Liver (tissue), 9 donors: ENCODE measurements around the gene SMIM44. TPM values are rescaled to one million over a fixed set of nuclear protein-coding genes. Genes with fewer than 3 reads are reported as not detected.

Source experiments
- DNase-seq: peaks from one replicate; pipeline ENCODE4 v3.0.0-alpha.2; 2017; ENCODE audit warnings: low spot score
- H3K27ac ChIP-seq, 2 donors: one replicate each; pipeline ENCODE4 v1.7.0; 2013; ENCODE audit warnings: inconsistent platforms in 2 of 2, low read length in 2 of 2, control low read depth in 1 of 2, low read depth in 1 of 2, mild to moderate bottlenecking in 1 of 2
- H3K27me3 ChIP-seq, 4 donors: one replicate each; pipeline versions ENCODE4 v1.6.1 to v1.7.0; 2013; ENCODE audit warnings: low read length in 3 of 4, inconsistent platforms in 1 of 4, mild to moderate bottlenecking in 1 of 4, moderate library complexity in 1 of 4; ENCODE audit not compliant: control insufficient read depth in 4 of 4, insufficient read depth in 4 of 4
- H3K36me3 ChIP-seq, 4 donors: one replicate each; pipeline versions ENCODE4 v1.6.1 to v1.7.0; 2013; ENCODE audit warnings: low read length in 3 of 4, mild to moderate bottlenecking in 3 of 4, low read depth in 1 of 4, moderate library complexity in 1 of 4; ENCODE audit not compliant: control insufficient read depth in 4 of 4, insufficient read depth in 3 of 4
- H3K4me1 ChIP-seq, 4 donors: one replicate each; pipeline versions ENCODE4 v1.6.1 to v1.7.0; 2013; ENCODE audit warnings: low read length in 3 of 4, mild to moderate bottlenecking in 3 of 4, moderate library complexity in 1 of 4; ENCODE audit not compliant: control insufficient read depth in 4 of 4, insufficient read depth in 4 of 4
- H3K4me3 ChIP-seq, 3 donors: one replicate each; pipeline versions ENCODE4 v1.6.1 to v1.7.0; 2013; ENCODE audit warnings: low read length in 3 of 3, control low read depth in 1 of 3, low read depth in 1 of 3, mild to moderate bottlenecking in 1 of 3
- H3K9ac ChIP-seq, 2 donors: one replicate each; pipeline ENCODE4 v1.7.0; 2013; ENCODE audit warnings: low read length in 2 of 2, mild to moderate bottlenecking in 2 of 2, moderate library complexity in 2 of 2, control low read depth in 1 of 2, low read depth in 1 of 2
- H3K9me3 ChIP-seq, 4 donors: one replicate each; pipeline versions ENCODE4 v1.6.1 to v1.7.0; 2013; ENCODE audit warnings: low read length in 3 of 4; ENCODE audit not compliant: control insufficient read depth in 4 of 4
- CTCF ChIP-seq: fragments of 150-350 bp; IDR thresholded peaks from 2 replicates; pipeline ENCODE4 v1.5.1; 2017; ENCODE audit warnings: improper control_type of control experiment, low read depth, low read length; ENCODE audit not compliant: missing input control
- EGR1 ChIP-seq, 2 donors: IDR thresholded peaks; 2 replicates each; pipeline ENCODE4 v1.6.1; 2016 to 2018; ENCODE audit warnings: antibody characterized with exemption in 2 of 2, low read depth in 2 of 2
- FOXA1 ChIP-seq: IDR thresholded peaks from 2 replicates; pipeline ENCODE4 v1.6.1; 2016; ENCODE audit warnings: antibody characterized with exemption
- FOXA2 ChIP-seq: IDR thresholded peaks from 2 replicates; pipeline ENCODE4 v1.6.1; 2016; ENCODE audit warnings: antibody characterized with exemption
- GABPA ChIP-seq, 2 donors: IDR thresholded peaks in 1 of 2; conservative IDR thresholded peaks in 1 of 2; 2 replicates each; pipeline ENCODE4 v1.6.1; 2016; ENCODE audit warnings: antibody characterized with exemption in 2 of 2, mild to moderate bottlenecking in 1 of 2, moderate library complexity in 1 of 2
- HNF4A ChIP-seq, 2 donors: conservative IDR thresholded peaks; 2 replicates each; pipeline ENCODE4 v1.6.1; 2016; ENCODE audit warnings: antibody characterized with exemption in 2 of 2, mild to moderate bottlenecking in 2 of 2
- HNF4G ChIP-seq: IDR thresholded peaks from 2 replicates; pipeline ENCODE4 v1.6.1; 2016; ENCODE audit warnings: antibody characterized with exemption
- JUND ChIP-seq, 2 donors: IDR thresholded peaks; 2 replicates each; pipeline ENCODE4 v1.6.1; 2016; ENCODE audit warnings: antibody characterized with exemption in 2 of 2
- MAX ChIP-seq: IDR thresholded peaks from 2 replicates; pipeline ENCODE4 v1.6.1; 2016; ENCODE audit warnings: antibody characterized with exemption
- NR2F2 ChIP-seq: IDR thresholded peaks from 2 replicates; pipeline ENCODE4 v1.6.1; 2016; ENCODE audit warnings: antibody characterized with exemption
- RAD21 ChIP-seq, 2 donors: IDR thresholded peaks; 2 replicates each; pipeline ENCODE4 v1.6.1; 2016; ENCODE audit warnings: antibody characterized with exemption in 2 of 2, mild to moderate bottlenecking in 2 of 2
- RXRA ChIP-seq, 2 donors: IDR thresholded peaks; 2 replicates each; pipeline ENCODE4 v1.6.1; 2017 to 2018; ENCODE audit warnings: antibody characterized with exemption in 2 of 2, mild to moderate bottlenecking in 1 of 2
- SP1 ChIP-seq: IDR thresholded peaks from 2 replicates; pipeline ENCODE4 v1.6.1; 2018; ENCODE audit warnings: antibody characterized with exemption, mild to moderate bottlenecking
- TAF1 ChIP-seq: conservative IDR thresholded peaks from 2 replicates; pipeline ENCODE4 v1.6.1; 2016; ENCODE audit warnings: antibody characterized with exemption, mild to moderate bottlenecking
- YY1 ChIP-seq: IDR thresholded peaks from 2 replicates; pipeline ENCODE4 v1.6.1; 2016; ENCODE audit warnings: antibody characterized with exemption, mild to moderate bottlenecking
- ZBTB33 ChIP-seq: IDR thresholded peaks from 2 replicates; pipeline ENCODE4 v1.6.1; 2016; ENCODE audit warnings: antibody characterized with exemption
- WGBS: extraction: QIAGEN DNeasy Blood & Tissue Kit; methylation state at CpG from one replicate; pipeline ENCODE4 v1.1.7; 2013; 5-methylcytosine and 5-hydroxymethylcytosine counted together
- polyA plus RNA-seq, 2 donors: library from polyadenylated mRNA; stranded (reverse) in 1 of 2; unstranded in 1 of 2; fragments of 200-250 nt in 1 of 2; fragments of >200 nt in 1 of 2; fragmentation: Nextera tagmentation in 1 of 2; extraction: Ambion mirVana in 1 of 2; gene quantifications; one replicate each; pipeline versions ENCODE4 v1.2.1 to v1.2.3, GENCODE V29; 2013 to 2015
- total RNA-seq, 2 donors: library from RNA; depleted of rRNA; stranded (reverse); fragments of >200 nt; gene quantifications; one replicate each; pipeline ENCODE4 v1.2.3, GENCODE V29; 2014
- TF ChIP-seq, protein P1 (sequence below): IDR thresholded peaks from 2 replicates; pipeline ENCODE4 v1.6.1; 2016; ENCODE audit warnings: antibody characterized with exemption, mild to moderate bottlenecking
- TF ChIP-seq, protein P2 (sequence below): IDR thresholded peaks from 2 replicates; pipeline ENCODE4 v1.6.1; 2016; ENCODE audit warnings: antibody characterized with exemption
- donor health status: healthy.
- donor health status: healthy.
- donor health status: healthy.
- donor health status: healthy.
- donor health status: healthy.

SMIM44 gene
- total and polyA plus RNA-seq, 4 donors, result not detected

GRCh38 chr19:3526507-3527237 is 43.4 kb upstream of the SMIM44 start:
- Histone ChIP-seq H3K36me3 (peaks cover 14 to 48% (median 22%) of the 10 kb centered on the region in 4 donors), H3K27me3 (no peaks in the 10 kb centered on the region), H3K4me3 (no peak overlapping the region), H3K4me1 (peaks cover 0 to 12% (median 8%) of the 10 kb centered on the region in 4 donors), H3K27ac (no peak overlapping the region), H3K9me3 (no peaks in the 10 kb centered on the region), H3K9ac (no peak overlapping the region)
- TF ChIP-seq RXRA (IDR thresholded peaks at IDR 0.05) (no peak), CTCF (no peak), FOXA2 (no peak)
- WGBS, result 96% methylated on average over 28 of the region's 28 CpGs
- no peak for DNase-seq

GRCh38 chr19:3524904-3525451 is 41.7 kb upstream of the SMIM44 start:
- H3K4me3 ChIP-seq, result no peak overlapping the region
- no peaks in the 10 kb centered on the region for H3K9me3 ChIP-seq
- no peak for DNase-seq
- H3K4me1 ChIP-seq, result peaks cover 0 to 18% (median 8%) of the 10 kb centered on the region in 4 donors
- no peak for TF ChIP-seq FOXA2
- TF ChIP-seq TAF1, result no peak
- no peak for TF ChIP-seq CTCF
- no peak for TF ChIP-seq NR2F2
- no peak for TF ChIP-seq HNF4A (conservative IDR thresholded peaks at IDR 0.05)
- TF ChIP-seq RXRA (IDR thresholded peaks at IDR 0.05), result no peak
- no peak for TF ChIP-seq ZBTB33
- TF ChIP-seq, protein P1, sequence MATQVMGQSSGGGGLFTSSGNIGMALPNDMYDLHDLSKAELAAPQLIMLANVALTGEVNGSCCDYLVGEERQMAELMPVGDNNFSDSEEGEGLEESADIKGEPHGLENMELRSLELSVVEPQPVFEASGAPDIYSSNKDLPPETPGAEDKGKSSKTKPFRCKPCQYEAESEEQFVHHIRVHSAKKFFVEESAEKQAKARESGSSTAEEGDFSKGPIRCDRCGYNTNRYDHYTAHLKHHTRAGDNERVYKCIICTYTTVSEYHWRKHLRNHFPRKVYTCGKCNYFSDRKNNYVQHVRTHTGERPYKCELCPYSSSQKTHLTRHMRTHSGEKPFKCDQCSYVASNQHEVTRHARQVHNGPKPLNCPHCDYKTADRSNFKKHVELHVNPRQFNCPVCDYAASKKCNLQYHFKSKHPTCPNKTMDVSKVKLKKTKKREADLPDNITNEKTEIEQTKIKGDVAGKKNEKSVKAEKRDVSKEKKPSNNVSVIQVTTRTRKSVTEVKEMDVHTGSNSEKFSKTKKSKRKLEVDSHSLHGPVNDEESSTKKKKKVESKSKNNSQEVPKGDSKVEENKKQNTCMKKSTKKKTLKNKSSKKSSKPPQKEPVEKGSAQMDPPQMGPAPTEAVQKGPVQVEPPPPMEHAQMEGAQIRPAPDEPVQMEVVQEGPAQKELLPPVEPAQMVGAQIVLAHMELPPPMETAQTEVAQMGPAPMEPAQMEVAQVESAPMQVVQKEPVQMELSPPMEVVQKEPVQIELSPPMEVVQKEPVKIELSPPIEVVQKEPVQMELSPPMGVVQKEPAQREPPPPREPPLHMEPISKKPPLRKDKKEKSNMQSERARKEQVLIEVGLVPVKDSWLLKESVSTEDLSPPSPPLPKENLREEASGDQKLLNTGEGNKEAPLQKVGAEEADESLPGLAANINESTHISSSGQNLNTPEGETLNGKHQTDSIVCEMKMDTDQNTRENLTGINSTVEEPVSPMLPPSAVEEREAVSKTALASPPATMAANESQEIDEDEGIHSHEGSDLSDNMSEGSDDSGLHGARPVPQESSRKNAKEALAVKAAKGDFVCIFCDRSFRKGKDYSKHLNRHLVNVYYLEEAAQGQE, result no peak
- TF ChIP-seq YY1, result no peak
- no peak for TF ChIP-seq GABPA (IDR thresholded peaks at IDR 0.05 in 1 of 2, conservative IDR thresholded peaks at IDR 0.05 in 1 of 2)
- TF ChIP-seq MAX, result no peak
- TF ChIP-seq SP1, result no peak
- TF ChIP-seq FOXA1, result no peak
- no peak for TF ChIP-seq HNF4G
- TF ChIP-seq, protein P2, sequence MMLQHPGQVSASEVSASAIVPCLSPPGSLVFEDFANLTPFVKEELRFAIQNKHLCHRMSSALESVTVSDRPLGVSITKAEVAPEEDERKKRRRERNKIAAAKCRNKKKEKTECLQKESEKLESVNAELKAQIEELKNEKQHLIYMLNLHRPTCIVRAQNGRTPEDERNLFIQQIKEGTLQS, result no peak
- TF ChIP-seq JUND (IDR thresholded peaks at IDR 0.05), result no peak
- TF ChIP-seq RAD21 (IDR thresholded peaks at IDR 0.05), result no peak
- TF ChIP-seq EGR1 (IDR thresholded peaks at IDR 0.05; ENCODE audit: low read depth in 2 of 2), result no peak
- WGBS, result 97% methylated on average over 20 of the region's 20 CpGs
- no peak overlapping the region for H3K9ac ChIP-seq
- peaks cover 4 to 33% (median 15%) of the 10 kb centered on the region in 4 donors for H3K36me3 ChIP-seq
- H3K27ac ChIP-seq, result no peak overlapping the region
- H3K27me3 ChIP-seq, result no peaks in the 10 kb centered on the region
